ENCODE data around the gene FOXE3. TPM values are rescaled to one million over a fixed set of nuclear protein-coding genes. Genes with fewer than 3 reads are reported as not detected.

FOXE3 gene
- total and polyA plus RNA-seq, 2 of the 4 experiments (the other 2 are of a cell fraction), result 0.12 TPM; not detected in 1

DNA sequence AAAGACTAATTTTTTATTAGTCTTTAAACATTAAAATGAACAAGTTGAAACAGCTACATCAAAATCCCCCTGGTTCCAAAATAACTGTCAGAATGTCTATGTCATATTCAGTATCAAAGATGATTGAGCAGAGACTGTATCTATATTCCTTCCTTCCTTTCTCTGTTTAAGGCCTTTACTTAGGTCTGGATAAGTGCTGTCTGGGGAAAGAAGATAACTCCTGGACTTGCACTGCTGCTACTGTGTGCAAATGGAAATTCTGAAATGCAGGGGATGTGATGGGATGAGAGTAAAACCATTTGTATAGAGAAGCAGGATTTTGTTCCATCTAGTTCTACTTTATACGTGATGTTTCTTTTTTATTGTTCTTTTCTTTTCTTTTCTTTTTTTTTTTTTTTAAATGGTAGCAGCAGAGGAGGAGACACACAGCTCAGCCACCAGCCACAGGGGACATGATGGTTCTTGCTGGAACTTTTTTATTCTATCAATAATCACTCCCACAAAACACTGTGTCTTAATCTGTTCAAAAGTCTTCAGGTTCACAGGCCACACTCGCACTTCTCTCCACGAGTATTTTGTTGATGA, 33.6 kb upstream of the FOXE3 start:
- no peak for TF ChIP-seq FOS (IDR thresholded peaks at IDR 0.05; ENCODE audit: low read depth, low read length)
- no peak for TF ChIP-seq BHLHE40 (IDR thresholded peaks at IDR 0.05; ENCODE audit: low read depth, low read length)
- no peak for TF ChIP-seq ELK1 (IDR thresholded peaks at IDR 0.05; ENCODE audit: borderline replicate concordance, low read depth, low read length)
- H3K36me3 ChIP-seq (ENCODE audit: control insufficient read depth, insufficient read depth, low read length), result peaks cover 6% of the 10 kb centered on the region
- no peak overlapping the region for H2BK5ac ChIP-seq (ENCODE audit: low read depth, low read length, poor library complexity, severe bottlenecking)
- no peak overlapping the region for H3K23ac ChIP-seq (ENCODE audit: low read depth, low read length)
- no peaks in the 10 kb centered on the region for H4K20me1 ChIP-seq (ENCODE audit: insufficient read depth, low read length)
- ATAC-seq (ENCODE audit: low read depth) (no peak), DNase-seq (no peak)
- in situ Hi-C loops (cut with MboI; ENCODE audit: low sequenced_read_pairs) (no loop called here), intact Hi-C loops (cut with micrococcal nuclease) (no loop called here), dilution Hi-C loops (cut with HindIII; ENCODE audit: low sequenced_read_pairs, unreplicated experiment) (no loop called here)
- no peak overlapping the region for H3K27ac ChIP-seq (ENCODE audit: insufficient read depth, low read length)
- H2AFZ ChIP-seq (replicated peaks; ENCODE audit: low read length, poor library complexity), result no peak overlapping the region
- H3K79me1 ChIP-seq (ENCODE audit: low read depth in 1 of 2, low read length in 2 of 2), result no peaks in the 10 kb centered on the region; a peak in 1 of 4 replicates
- no peak overlapping the region for H3K4me3 ChIP-seq (ENCODE audit: insufficient read depth, low read depth, low read length)
- no peak overlapping the region for H3K9ac ChIP-seq (ENCODE audit: low read depth, low read length)
- no peak overlapping the region for H2AK9ac ChIP-seq (replicated peaks; ENCODE audit: low read depth, low read length, poor library complexity)
- H3K4me2 ChIP-seq (ENCODE audit: low read depth, low read length), result no peak overlapping the region
- peaks cover 3% of the 10 kb centered on the region for H3K4me1 ChIP-seq (ENCODE audit: control insufficient read depth, insufficient read depth, low read length)
- H3K18ac ChIP-seq (ENCODE audit: low read depth, low read length), result no peak overlapping the region
- H2AK5ac ChIP-seq (ENCODE audit: low read depth, low read length), result no peak overlapping the region
- no peaks in the 10 kb centered on the region; the same call in 1 of the 2 replicates for H3K9me1 ChIP-seq (ENCODE audit: insufficient read depth, low read length)
- no peak overlapping the region for H4K5ac ChIP-seq (ENCODE audit: low read depth, low read length)
- H3K27me3 ChIP-seq (ENCODE audit: control insufficient read depth, insufficient read depth, low read length), result no peaks in the 10 kb centered on the region
- POLR2A ChIA-PET (ENCODE audit: unreplicated experiment), result no interaction called here
- no peak overlapping the region for H2BK15ac ChIP-seq (ENCODE audit: low read depth, low read length)
- CTCF ChIA-PET, result interaction anchor here (1.0 to 1.5 kb wide), 3 partner anchors 50 to 344 kb away, joined by 4 to 5 read pairs (median 4); no protein-coding TSS in a partner anchor
- H4K8ac ChIP-seq (ENCODE audit: low read depth in 2 of 2, low read length in 2 of 2), result no peak overlapping the region
- no peaks in the 10 kb centered on the region for H3K9me3 ChIP-seq (ENCODE audit: control insufficient read depth, insufficient read depth, low read length)
- H4K91ac ChIP-seq (ENCODE audit: insufficient read depth, low read depth, low read length), result no peak overlapping the region
- H3K14ac ChIP-seq (replicated peaks; ENCODE audit: low read depth, low read length), result no peak overlapping the region
- H3K4ac ChIP-seq (ENCODE audit: low read depth, low read length), result no peak overlapping the region
- no peak overlapping the region for H2BK20ac ChIP-seq (ENCODE audit: low read depth, low read length)
- H3K56ac ChIP-seq (ENCODE audit: extremely low read depth, insufficient read depth, low read length), result no peak overlapping the region
- no TSS peak for BruUV-seq (replicated peaks)
- no peak overlapping the region for H2BK120ac ChIP-seq (ENCODE audit: low read depth, low read length)
- no CpG with 5 or more reads among the region's 3 CpGs for WGBS, 2 experiments (ENCODE audit: extremely low coverage in 2 of 2, insufficient read length in 1 of 2)
